HEK293T (cell line): Measurements from ENCODE around the gene DYRK1B.

Experiments used
- CTBP1 ChIP-seq: fragments of 450-650 bp; IDR thresholded peaks from 2 replicates; pipeline ENCODE4 v1.6.1; 2016; ENCODE audit warnings: borderline replicate concordance
- ELF4 ChIP-seq: fragments of 450-650 bp; IDR thresholded peaks from 2 replicates; pipeline ENCODE4 v1.6.1; 2017; ENCODE audit warnings: antibody characterized with exemption
- FOXK2 ChIP-seq: fragments of 450-650 bp; IDR thresholded peaks from 2 replicates; pipeline ENCODE4 v1.6.1; 2016; ENCODE audit warnings: mild to moderate bottlenecking
- FOXM1 ChIP-seq: fragments of 450-650 bp; IDR thresholded peaks from 2 replicates; pipeline ENCODE4 v1.6.1; 2017; ENCODE audit warnings: mild to moderate bottlenecking, borderline replicate concordance
- HDGF ChIP-seq: fragments of 450-650 bp; IDR thresholded peaks from 2 replicates; pipeline ENCODE4 v1.6.1; 2017; ENCODE audit warnings: antibody characterized with exemption, borderline replicate concordance
- L3MBTL2 ChIP-seq: fragments of 450-650 bp; conservative IDR thresholded peaks from 2 replicates; pipeline ENCODE4 v1.6.1; 2016; ENCODE audit warnings: mild to moderate bottlenecking
- NFRKB ChIP-seq: fragments of 450-650 bp; IDR thresholded peaks from 2 replicates; pipeline ENCODE4 v1.6.1; 2016; ENCODE audit warnings: mild to moderate bottlenecking, moderate library complexity
- SUZ12 ChIP-seq: fragments of 450-650 bp; IDR thresholded peaks from 2 replicates; pipeline ENCODE4 v1.6.1; 2016; ENCODE audit warnings: mild to moderate bottlenecking
- TARDBP ChIP-seq: fragments of 450-650 bp; IDR thresholded peaks from 2 replicates; pipeline ENCODE4 v1.6.1; 2016
- TF ChIP-seq, protein P1 (sequence below): fragments of 450-650 bp; IDR thresholded peaks from 2 replicates; pipeline ENCODE4 v1.6.1; 2016

- TF ChIP-seq, protein P1, sequence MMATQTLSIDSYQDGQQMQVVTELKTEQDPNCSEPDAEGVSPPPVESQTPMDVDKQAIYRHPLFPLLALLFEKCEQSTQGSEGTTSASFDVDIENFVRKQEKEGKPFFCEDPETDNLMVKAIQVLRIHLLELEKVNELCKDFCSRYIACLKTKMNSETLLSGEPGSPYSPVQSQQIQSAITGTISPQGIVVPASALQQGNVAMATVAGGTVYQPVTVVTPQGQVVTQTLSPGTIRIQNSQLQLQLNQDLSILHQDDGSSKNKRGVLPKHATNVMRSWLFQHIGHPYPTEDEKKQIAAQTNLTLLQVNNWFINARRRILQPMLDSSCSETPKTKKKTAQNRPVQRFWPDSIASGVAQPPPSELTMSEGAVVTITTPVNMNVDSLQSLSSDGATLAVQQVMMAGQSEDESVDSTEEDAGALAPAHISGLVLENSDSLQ, result no peak
- TF ChIP-seq HDGF (no peak), NFRKB (no peak), L3MBTL2 (no peak), SUZ12 (no peak), TARDBP (no peak), FOXK2 (no peak), CTBP1 (no peak), FOXM1 (no peak), ELF4 (no peak)
Measured at GRCh38 chr19:39809368-39809767, 24.6 kb downstream of the DYRK1B start.
